Endothelial cell of umbilical vein (primary cell): Measurements from ENCODE around the gene ALPK1. TPM values are rescaled to one million over a fixed set of nuclear protein-coding genes. Genes with fewer than 3 reads are reported as not detected.

Experiments used
- BruUV-seq: library from RNA; stranded (reverse); fragments of 400-500 nt; replicated peaks from 2 replicates; lab custom pipeline; 2021; lab: Mats Ljungman, UMichigan
- CTCF ChIA-PET: fragments of 300-600, 350-600 bp; sonication (Branson Sonifier 250); formaldehyde crosslinking; loops from one replicate; lab custom pipeline; 2021; ENCODE audit warnings: antibody characterized with exemption, inconsistent platforms; lab: Charles Lee
- POLR2A ChIA-PET: fragments of 300-600, 350-600 bp; sonication (Branson Sonifier 250); formaldehyde crosslinking; loops from one replicate; lab custom pipeline; 2021; ENCODE audit warnings: antibody characterized with exemption, inconsistent platforms; lab: Charles Lee
- DNase-seq: peaks from one replicate; pipeline ENCODE4 v3.0.0-alpha.2; 2011; ENCODE audit warnings: low read depth, low spot score
- FAIRE-seq: peaks from 2 replicates; lab custom pipeline; 2011; peaks lifted over from hg19 to GRCh38; lab: Jason Lieb, UNC
- H2AFZ ChIP-seq: 2 replicates; pipeline ENCODE4 v1.6.0; 2012; ENCODE audit warnings: low read depth, low read length, control low read depth, inconsistent platforms
- H3K27ac ChIP-seq: 2 replicates; pipeline ENCODE4 v1.5.1; 2011; ENCODE audit warnings: low read depth, mild to moderate bottlenecking, control low read depth, low read length, moderate library complexity; ENCODE audit not compliant: insufficient read depth
- H3K27me3 ChIP-seq, 2 experiments: 2 replicates each; pipeline versions ENCODE4 v1.6.0 to v1.6.1; 2011; ENCODE audit warnings: low read length in 2 of 2, mixed read lengths in 1 of 2; ENCODE audit not compliant: control insufficient read depth in 2 of 2, insufficient read depth in 2 of 2
- H3K36me3 ChIP-seq, 2 experiments: 2 replicates in 1 of 2; 3 replicates in 1 of 2; pipeline ENCODE4 v1.5.1; 2011; ENCODE audit warnings: low read length in 2 of 2, mild to moderate bottlenecking in 1 of 2, moderate library complexity in 1 of 2; ENCODE audit not compliant: control insufficient read depth in 2 of 2, insufficient read depth in 2 of 2; ENCODE audit errors: extremely low read depth in 1 of 2
- H3K4me1 ChIP-seq: 3 replicates; pipeline ENCODE4 v1.5.1; 2011; ENCODE audit warnings: mild to moderate bottlenecking, low read length; ENCODE audit not compliant: control insufficient read depth, insufficient read depth; ENCODE audit errors: extremely low read depth
- H3K4me2 ChIP-seq: 2 replicates; pipeline ENCODE4 v1.6.1; 2011; ENCODE audit warnings: low read length, control low read depth, mixed read lengths; ENCODE audit not compliant: insufficient read depth
- H3K4me3 ChIP-seq, 3 experiments: fragments of 200-600 bp in 1 of 3; sonication (generic), shearing (Covaris generic) in 1 of 3; replicated peaks in 1 of 3; 2 replicates each; pipeline ENCODE4 v1.5.1; 2011 to 2016; ENCODE audit warnings: control low read depth in 3 of 3, low read length in 3 of 3, mild to moderate bottlenecking in 2 of 3, inconsistent platforms in 1 of 3, low read depth in 1 of 3, moderate library complexity in 1 of 3; ENCODE audit not compliant: insufficient read depth in 1 of 3
- H3K79me2 ChIP-seq: 2 replicates; pipeline ENCODE4 v1.6.0; 2012; ENCODE audit warnings: low read length, inconsistent platforms; ENCODE audit not compliant: control insufficient read depth, insufficient read depth
- H3K9ac ChIP-seq: replicated peaks from 2 replicates; pipeline ENCODE3; 2011; ENCODE audit warnings: low read length, control low read depth; ENCODE audit not compliant: insufficient read depth; ENCODE audit errors: extremely low read depth
- H3K9me1 ChIP-seq: replicated peaks from 3 replicates; pipeline ENCODE4 v1.6.0; 2011; ENCODE audit warnings: mild to moderate bottlenecking, low read length; ENCODE audit not compliant: control insufficient read depth, insufficient read depth; ENCODE audit errors: extremely low read depth
- H3K9me3 ChIP-seq: replicated peaks from 2 replicates; pipeline ENCODE4 v1.5.1; 2012; ENCODE audit warnings: low read length, inconsistent platforms; ENCODE audit not compliant: control insufficient read depth, insufficient read depth
- H4K20me1 ChIP-seq: replicated peaks from 2 replicates; pipeline ENCODE3; 2011; ENCODE audit warnings: mild to moderate bottlenecking, low read length; ENCODE audit not compliant: control insufficient read depth, insufficient read depth; ENCODE audit errors: extremely low read depth
- EZH2 ChIP-seq: IDR thresholded peaks from 2 replicates; pipeline ENCODE4 v1.6.1; 2012; ENCODE audit warnings: borderline replicate concordance, low read depth, mild to moderate bottlenecking, moderate library complexity, low read length, inconsistent platforms; ENCODE audit not compliant: severe bottlenecking
- FOS ChIP-seq: IDR thresholded peaks from 2 replicates; pipeline ENCODE4 v1.6.1; 2011; ENCODE audit warnings: mild to moderate bottlenecking, low read length, moderate library complexity, borderline replicate concordance; ENCODE audit not compliant: insufficient read depth
- GATA2 ChIP-seq: IDR thresholded peaks from 2 replicates; pipeline ENCODE4 v1.7.0; 2011; ENCODE audit warnings: low read depth, mild to moderate bottlenecking, moderate library complexity, mixed read lengths, low read length; ENCODE audit not compliant: insufficient read length, insufficient read depth
- JUN ChIP-seq: IDR thresholded peaks from 2 replicates; pipeline ENCODE4 v1.6.1; 2011; ENCODE audit warnings: borderline replicate concordance, low read depth; ENCODE audit not compliant: insufficient read length, insufficient read depth
- MYC ChIP-seq: IDR thresholded peaks from one replicate; pipeline ENCODE4 v1.6.1; 2011; ENCODE audit warnings: mild to moderate bottlenecking, low read depth, low read length
- POLR2A ChIP-seq: IDR thresholded peaks from 2 replicates; pipeline ENCODE4 v1.6.1; 2012; ENCODE audit warnings: low read depth, mild to moderate bottlenecking, control low read depth, low read length
- POLR2AphosphoS5 ChIP-seq: IDR thresholded peaks from 2 replicates; pipeline ENCODE4 v1.6.1; 2012; ENCODE audit warnings: low read depth, mild to moderate bottlenecking, control low read depth, low read length, moderate library complexity; ENCODE audit not compliant: insufficient read depth
- dilution Hi-C: fragments of 300-500 bp; cut with MboI; formaldehyde crosslinking; loops from one replicate; pipeline ENCODE4 v1.15.0; 2019; ENCODE audit warnings: low sequenced_read_pairs; ENCODE audit not compliant: extremely low pct_ligation_motif_present
- intact Hi-C: fragments of 100-400 bp; cut with micrococcal nuclease; formaldehyde crosslinking; loops from one replicate; pipeline ENCODE4 v1.10.0; 2022
- polyA plus RNA-seq, 4 experiments: library from polyadenylated mRNA; depleted of rRNA in 3 of 4; stranded (reverse) in 3 of 4; unstranded in 1 of 4; fragments of >200 nt; gene quantifications; 2 replicates each; pipeline versions ENCODE4 v1.2.1 to v1.2.3, GENCODE V29; 2011 to 2012; ENCODE audit warnings: missing spikeins in 1 of 4
- total RNA-seq: library from RNA; stranded (reverse); gene quantifications from 2 replicates; pipeline ENCODE4 v1.2.3, GENCODE V29; 2021
- TF ChIP-seq, protein P1 (sequence below), 2 donors: IDR thresholded peaks; 1 replicate in 1 of 2; 2 replicates in 1 of 2; pipeline ENCODE4 v1.5.1; 2011; ENCODE audit warnings: low read length in 2 of 2, mild to moderate bottlenecking in 2 of 2, moderate library complexity in 2 of 2, control low read depth in 1 of 2, inconsistent platforms in 1 of 2, low read depth in 1 of 2; ENCODE audit not compliant: insufficient read depth in 1 of 2; ENCODE audit errors: extremely low read depth in 1 of 2
- TF ChIP-seq, protein P2 (sequence below): IDR thresholded peaks from 2 replicates; pipeline ENCODE4 v1.6.1; 2011; ENCODE audit not compliant: insufficient read depth, insufficient read length

The ALPK1 gene
- total and polyA plus RNA-seq, 2 donors (not counting 3 experiments of a cell fraction or from before 2014, with no cell fraction given), result 1.4 to 5.5 TPM

DNA sequence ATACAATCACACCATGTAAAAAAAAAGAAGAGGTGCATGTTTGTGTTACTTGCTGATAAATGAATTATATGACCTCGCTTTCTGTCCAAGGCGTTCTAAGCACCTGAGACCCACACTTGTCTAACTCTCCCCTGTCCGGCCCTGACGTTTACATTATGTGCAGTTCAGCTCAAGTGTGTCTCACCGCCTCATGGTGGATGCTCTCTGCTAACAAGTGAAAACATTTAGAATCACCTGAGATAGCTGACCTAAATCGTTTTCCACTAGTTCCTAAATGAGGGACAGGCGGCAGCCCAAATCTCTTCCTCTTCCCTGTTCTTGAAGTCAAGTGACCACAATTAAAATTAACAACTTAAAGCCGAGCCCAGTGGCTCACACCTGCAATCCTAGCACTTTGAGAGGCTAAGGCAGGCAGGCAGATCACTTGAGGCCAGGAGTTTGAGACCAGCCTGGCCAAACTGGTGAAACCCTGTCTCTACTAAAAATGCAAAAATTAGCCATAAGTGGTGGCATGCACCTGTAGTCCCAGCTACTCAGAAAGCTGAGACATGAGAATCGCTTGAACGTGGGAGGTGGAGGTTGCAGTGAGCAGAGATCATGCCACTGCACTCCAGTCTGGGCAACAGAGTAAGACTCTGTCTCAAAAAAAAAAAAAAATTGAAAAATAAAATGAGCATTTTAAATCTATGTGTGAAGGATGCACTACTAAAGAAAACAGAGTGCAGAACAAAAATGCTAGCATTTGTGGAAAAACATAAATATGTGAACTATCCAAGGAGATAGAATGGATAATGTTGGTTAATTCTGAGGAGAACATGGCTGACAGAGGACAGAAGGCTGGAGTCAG, 7.5 kb upstream of the ALPK1 start:
- TF ChIP-seq, protein P1, sequence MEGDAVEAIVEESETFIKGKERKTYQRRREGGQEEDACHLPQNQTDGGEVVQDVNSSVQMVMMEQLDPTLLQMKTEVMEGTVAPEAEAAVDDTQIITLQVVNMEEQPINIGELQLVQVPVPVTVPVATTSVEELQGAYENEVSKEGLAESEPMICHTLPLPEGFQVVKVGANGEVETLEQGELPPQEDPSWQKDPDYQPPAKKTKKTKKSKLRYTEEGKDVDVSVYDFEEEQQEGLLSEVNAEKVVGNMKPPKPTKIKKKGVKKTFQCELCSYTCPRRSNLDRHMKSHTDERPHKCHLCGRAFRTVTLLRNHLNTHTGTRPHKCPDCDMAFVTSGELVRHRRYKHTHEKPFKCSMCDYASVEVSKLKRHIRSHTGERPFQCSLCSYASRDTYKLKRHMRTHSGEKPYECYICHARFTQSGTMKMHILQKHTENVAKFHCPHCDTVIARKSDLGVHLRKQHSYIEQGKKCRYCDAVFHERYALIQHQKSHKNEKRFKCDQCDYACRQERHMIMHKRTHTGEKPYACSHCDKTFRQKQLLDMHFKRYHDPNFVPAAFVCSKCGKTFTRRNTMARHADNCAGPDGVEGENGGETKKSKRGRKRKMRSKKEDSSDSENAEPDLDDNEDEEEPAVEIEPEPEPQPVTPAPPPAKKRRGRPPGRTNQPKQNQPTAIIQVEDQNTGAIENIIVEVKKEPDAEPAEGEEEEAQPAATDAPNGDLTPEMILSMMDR (IDR thresholded peaks at IDR 0.05; ENCODE audit: extremely low read depth in 1 of 2, insufficient read depth in 1 of 2, low read depth in 1 of 2, low read length in 2 of 2), result no peak
- TF ChIP-seq MYC (no peak), FOS (no peak), POLR2AphosphoS5 (no peak), GATA2 (no peak), POLR2A (no peak), EZH2 (no peak), JUN (no peak)
- TF ChIP-seq, protein P2, sequence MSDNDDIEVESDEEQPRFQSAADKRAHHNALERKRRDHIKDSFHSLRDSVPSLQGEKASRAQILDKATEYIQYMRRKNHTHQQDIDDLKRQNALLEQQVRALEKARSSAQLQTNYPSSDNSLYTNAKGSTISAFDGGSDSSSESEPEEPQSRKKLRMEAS, result no peak
- Histone ChIP-seq H3K4me3 (no peak overlapping the region), H3K27ac (no peak overlapping the region), H3K9me3 (no peaks in the 10 kb centered on the region), H2AFZ (no peak overlapping the region), H3K9ac (no peak overlapping the region), H3K4me1 (peaks cover 4% of the 10 kb centered on the region), H3K36me3 (no peaks in the 10 kb centered on the region), H3K79me2 (peaks cover 7% of the 10 kb centered on the region), H3K27me3 (no peaks in the 10 kb centered on the region), H3K9me1 (no peaks in the 10 kb centered on the region), H4K20me1 (no peaks in the 10 kb centered on the region), H3K4me2 (no peak overlapping the region)
- DNase-seq (no peak), FAIRE-seq (no peak)
- no TSS peak for BruUV-seq
- dilution Hi-C loops (no loop called here), intact Hi-C loops (no loop called here)
- POLR2A ChIA-PET, result no interaction called here
- CTCF ChIA-PET, result no interaction called here
